GM18505 (cell line): ENCODE results near the gene SNAP91.

Experiments used
- ATAC-seq: cut with Tn5 transposase; IDR thresholded peaks from one replicate; pipeline ENCODE4 v1.9.1; 2021; ENCODE audit not compliant: unreplicated experiment
- POLR2A ChIP-seq: IDR thresholded peaks from 4 replicates; pipeline ENCODE4 v1.6.1; 2011; ENCODE audit warnings: borderline replicate concordance; ENCODE audit not compliant: insufficient read depth, insufficient read length; ENCODE audit errors: extremely low read depth

SNAP91 gene

GRCh38 chr6:83546636-83547035, 162.3 kb downstream of the SNAP91 start:
- no peak for TF ChIP-seq POLR2A
- ATAC-seq, result no peak

- no peak for ATAC-seq
- no peak for TF ChIP-seq POLR2A
These were observed 169.2 kb downstream of the SNAP91 start for GRCh38 chr6:83539678-83540077.

- no peak for TF ChIP-seq POLR2A
- no peak for ATAC-seq
These were observed 172.0 kb downstream of the SNAP91 start for GRCh38 chr6:83536647-83537589.

GRCh38 chr6:83536034-83536646, 172.8 kb downstream of the SNAP91 start:
- TF ChIP-seq POLR2A, result no peak
- peak; percentile 74 for ATAC-seq

- no peak for ATAC-seq
- no peak for TF ChIP-seq POLR2A
These were observed 190.0 kb downstream of the SNAP91 start for GRCh38 chr6:83518816-83519480.

GRCh38 chr6:83517500-83517899, 191.4 kb downstream of the SNAP91 start:
- no peak for TF ChIP-seq POLR2A
- ATAC-seq, result no peak

GRCh38 chr6:83514866-83515466, 193.9 kb downstream of the SNAP91 start:
- peak; percentile 63 for ATAC-seq
- TF ChIP-seq POLR2A, result no peak

GRCh38 chr6:83514466-83514865, 194.4 kb downstream of the SNAP91 start:
- no peak for ATAC-seq
- no peak for TF ChIP-seq POLR2A

GRCh38 chr6:83511901-83512681, 196.8 kb downstream of the SNAP91 start, which contains the start of gene PRSS35:
TSS of gene PRSS35 (plus strand) at chr6:83512534. CDS start at chr6:83523442, 10,908 bp downstream.
- ATAC-seq, result no peak
- no peak for TF ChIP-seq POLR2A

- no peak for ATAC-seq
- TF ChIP-seq POLR2A, result no peak
These were observed 197.6 kb downstream of the SNAP91 start for GRCh38 chr6:83511266-83511665.

GRCh38 chr6:83510791-83511190, 198.1 kb downstream of the SNAP91 start:
- ATAC-seq, result no peak
- TF ChIP-seq POLR2A, result no peak

- ATAC-seq, result no peak
- no peak for TF ChIP-seq POLR2A
These were observed 199.5 kb downstream of the SNAP91 start for GRCh38 chr6:83509441-83509840.
